Hepatocyte (in vitro differentiated cells): ENCODE measurements around the gene EDEM2. TPM values are rescaled to one million over a fixed set of nuclear protein-coding genes. Genes with fewer than 3 reads are reported as not detected.
"Not testable (repeated sequence)": the region's sequence is repeated elsewhere in the genome, so short reads cannot be mapped to it uniquely, and the experiment has no call there.

ENCODE experiments used
- DNase-seq: peaks from one replicate; pipeline ENCODE4 v3.0.0-alpha.2; 2016; ENCODE audit warnings: low spot score
- H2AFZ ChIP-seq: fragments of 200-600 bp; sonication (generic); 2 replicates; pipeline ENCODE4 v1.6.0; 2016; ENCODE audit warnings: antibody characterized with exemption, mild to moderate bottlenecking
- H3K27ac ChIP-seq: fragments of 200-600 bp; sonication (generic); 2 replicates; pipeline ENCODE4 v1.5.1; 2016; ENCODE audit warnings: mild to moderate bottlenecking
- H3K27me3 ChIP-seq: fragments of 200-600 bp; sonication (generic); 2 replicates; pipeline ENCODE4 v1.6.1; 2016
- H3K36me3 ChIP-seq: fragments of 200-600 bp; sonication (generic); replicated peaks from 2 replicates; pipeline ENCODE4 v1.5.1; 2016; ENCODE audit warnings: low read depth; ENCODE audit not compliant: insufficient read depth
- H3K4me1 ChIP-seq: fragments of 200-600 bp; sonication (generic); 2 replicates; pipeline ENCODE4 v1.5.1; 2016; ENCODE audit warnings: mild to moderate bottlenecking, moderate library complexity; ENCODE audit not compliant: insufficient read depth
- H3K4me2 ChIP-seq: fragments of 200-600 bp; sonication (generic); 2 replicates; pipeline ENCODE4 v1.6.0; 2016
- H3K4me3 ChIP-seq: fragments of 200-600 bp; sonication (generic); 2 replicates; pipeline ENCODE4 v1.5.1; 2016; ENCODE audit warnings: mild to moderate bottlenecking
- H3K79me2 ChIP-seq: fragments of 200-600 bp; sonication (generic); 2 replicates; pipeline ENCODE4 v1.6.0; 2017; ENCODE audit warnings: mild to moderate bottlenecking
- H3K9me2 ChIP-seq: fragments of 200-600 bp; sonication (generic); replicated peaks from 2 replicates; pipeline ENCODE4 v1.6.0; 2017; ENCODE audit warnings: mild to moderate bottlenecking; ENCODE audit not compliant: insufficient read depth
- H3K9me3 ChIP-seq: fragments of 200-600 bp; sonication (generic); 2 replicates; pipeline ENCODE4 v1.5.1; 2016; ENCODE audit warnings: low read depth, mild to moderate bottlenecking
- H4K20me1 ChIP-seq: fragments of 200-600 bp; sonication (generic); 2 replicates; pipeline ENCODE4 v1.6.0; 2016; ENCODE audit warnings: mild to moderate bottlenecking; ENCODE audit not compliant: insufficient read depth, poor library complexity, severe bottlenecking
- EZH2 ChIP-seq: fragments of 200-600 bp; sonication (generic); IDR thresholded peaks from 2 replicates; pipeline ENCODE4 v1.6.1; 2016; ENCODE audit warnings: antibody characterized with exemption, mild to moderate bottlenecking, borderline replicate concordance
- EZH2phosphoT487 ChIP-seq: fragments of 200-600 bp; sonication (generic); IDR thresholded peaks from one replicate; pipeline ENCODE4 v1.6.1; 2018; ENCODE audit warnings: antibody characterized with exemption, mild to moderate bottlenecking, low read depth, moderate library complexity; ENCODE audit not compliant: unreplicated experiment, severe bottlenecking
- whole genome bisulfite sequencing: methylation state at CpG from one replicate; pipeline ENCODE4 v1.1.6; 2016; ENCODE audit warnings: low lambda C conversion rate; ENCODE audit errors: missing lambda C conversion rate; 5-methylcytosine and 5-hydroxymethylcytosine counted together
- polyA plus RNA-seq: library from polyadenylated mRNA; unstranded; fragments of >200 nt; fragmentation: Nextera tagmentation; extraction: Ambion mirVana; gene quantifications from 2 replicates; pipeline ENCODE4 v1.2.1, GENCODE V29; 2016
- total RNA-seq: library from RNA; depleted of rRNA; stranded (reverse); fragments of >200 nt; gene quantifications from 2 replicates; pipeline ENCODE4 v1.2.3, GENCODE V29; 2014
- TF ChIP-seq, protein P1 (sequence below): fragments of 200-600 bp; sonication (generic); IDR thresholded peaks from 2 replicates; pipeline ENCODE4 v1.5.1; 2016; ENCODE audit warnings: antibody characterized with exemption, mild to moderate bottlenecking; ENCODE audit not compliant: poor library complexity

The EDEM2 gene, protein sequence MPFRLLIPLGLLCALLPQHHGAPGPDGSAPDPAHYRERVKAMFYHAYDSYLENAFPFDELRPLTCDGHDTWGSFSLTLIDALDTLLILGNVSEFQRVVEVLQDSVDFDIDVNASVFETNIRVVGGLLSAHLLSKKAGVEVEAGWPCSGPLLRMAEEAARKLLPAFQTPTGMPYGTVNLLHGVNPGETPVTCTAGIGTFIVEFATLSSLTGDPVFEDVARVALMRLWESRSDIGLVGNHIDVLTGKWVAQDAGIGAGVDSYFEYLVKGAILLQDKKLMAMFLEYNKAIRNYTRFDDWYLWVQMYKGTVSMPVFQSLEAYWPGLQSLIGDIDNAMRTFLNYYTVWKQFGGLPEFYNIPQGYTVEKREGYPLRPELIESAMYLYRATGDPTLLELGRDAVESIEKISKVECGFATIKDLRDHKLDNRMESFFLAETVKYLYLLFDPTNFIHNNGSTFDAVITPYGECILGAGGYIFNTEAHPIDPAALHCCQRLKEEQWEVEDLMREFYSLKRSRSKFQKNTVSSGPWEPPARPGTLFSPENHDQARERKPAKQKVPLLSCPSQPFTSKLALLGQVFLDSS
- total RNA-seq (24.7 and 27.4 TPM in 2 replicates), polyA plus RNA-seq (38.3 and 40.8 TPM in 2 replicates)

DNA sequence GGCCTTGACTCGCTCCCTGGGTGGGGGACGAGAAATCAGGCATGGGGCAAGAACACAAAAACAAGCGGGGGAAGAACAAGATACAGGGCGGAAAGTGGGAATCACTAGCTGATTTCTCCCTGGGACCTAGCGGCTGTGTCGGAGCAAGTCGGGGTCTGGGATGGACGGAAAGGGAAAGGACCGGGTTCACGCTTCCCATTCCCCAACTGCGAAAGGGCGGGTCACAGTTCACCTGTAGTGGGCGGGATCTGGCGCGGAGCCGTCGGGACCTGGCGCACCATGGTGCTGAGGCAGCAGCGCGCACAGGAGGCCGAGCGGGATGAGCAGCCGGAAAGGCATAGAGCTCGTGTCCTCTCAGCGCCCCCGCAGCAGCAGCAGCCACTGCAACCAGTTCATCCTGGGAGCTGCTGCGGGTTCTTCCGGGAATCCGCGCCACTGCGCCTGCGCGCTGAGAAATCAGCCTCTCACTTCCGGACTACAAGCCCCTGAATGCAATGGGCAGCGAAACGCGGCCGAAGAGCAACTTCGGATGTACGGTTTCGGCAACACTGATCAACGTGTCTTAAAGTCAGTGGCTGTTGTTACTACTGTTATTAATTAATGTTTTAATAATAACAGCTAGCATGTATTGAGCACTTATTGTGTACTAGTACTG, at the start of gene EDEM2:
EDEM2 (minus strand) TSS at position 417 of the 655 bp plus-strand sequence; CDS start at position 339, 78 bp downstream.
- Histone ChIP-seq H3K36me3 (no peaks in the 10 kb centered on the region), H3K4me1 (peaks cover 5% of the 10 kb centered on the region), H3K79me2 (no peaks in the 10 kb centered on the region), H2AFZ (peak within 1 kb of the TSS; percentile 92), H3K27me3 (no peaks in the 10 kb centered on the region), H4K20me1 (no peaks in the 10 kb centered on the region), H3K4me2 (peak within 1 kb of the TSS; percentile 95), H3K27ac (peak within 1 kb of the TSS; percentile 76), H3K4me3 (peak within 1 kb of the TSS; percentile 58), H3K9me2 (no peaks in the 10 kb centered on the region), H3K9me3 (no peaks in the 10 kb centered on the region)
- 1% methylated on average over 42 of the region's 42 CpGs for WGBS
- DNase-seq = peak; percentile 96
- no peak for TF ChIP-seq EZH2phosphoT487
- TF ChIP-seq, protein P1, sequence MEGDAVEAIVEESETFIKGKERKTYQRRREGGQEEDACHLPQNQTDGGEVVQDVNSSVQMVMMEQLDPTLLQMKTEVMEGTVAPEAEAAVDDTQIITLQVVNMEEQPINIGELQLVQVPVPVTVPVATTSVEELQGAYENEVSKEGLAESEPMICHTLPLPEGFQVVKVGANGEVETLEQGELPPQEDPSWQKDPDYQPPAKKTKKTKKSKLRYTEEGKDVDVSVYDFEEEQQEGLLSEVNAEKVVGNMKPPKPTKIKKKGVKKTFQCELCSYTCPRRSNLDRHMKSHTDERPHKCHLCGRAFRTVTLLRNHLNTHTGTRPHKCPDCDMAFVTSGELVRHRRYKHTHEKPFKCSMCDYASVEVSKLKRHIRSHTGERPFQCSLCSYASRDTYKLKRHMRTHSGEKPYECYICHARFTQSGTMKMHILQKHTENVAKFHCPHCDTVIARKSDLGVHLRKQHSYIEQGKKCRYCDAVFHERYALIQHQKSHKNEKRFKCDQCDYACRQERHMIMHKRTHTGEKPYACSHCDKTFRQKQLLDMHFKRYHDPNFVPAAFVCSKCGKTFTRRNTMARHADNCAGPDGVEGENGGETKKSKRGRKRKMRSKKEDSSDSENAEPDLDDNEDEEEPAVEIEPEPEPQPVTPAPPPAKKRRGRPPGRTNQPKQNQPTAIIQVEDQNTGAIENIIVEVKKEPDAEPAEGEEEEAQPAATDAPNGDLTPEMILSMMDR = no peak
- no peak for TF ChIP-seq EZH2

DNA sequence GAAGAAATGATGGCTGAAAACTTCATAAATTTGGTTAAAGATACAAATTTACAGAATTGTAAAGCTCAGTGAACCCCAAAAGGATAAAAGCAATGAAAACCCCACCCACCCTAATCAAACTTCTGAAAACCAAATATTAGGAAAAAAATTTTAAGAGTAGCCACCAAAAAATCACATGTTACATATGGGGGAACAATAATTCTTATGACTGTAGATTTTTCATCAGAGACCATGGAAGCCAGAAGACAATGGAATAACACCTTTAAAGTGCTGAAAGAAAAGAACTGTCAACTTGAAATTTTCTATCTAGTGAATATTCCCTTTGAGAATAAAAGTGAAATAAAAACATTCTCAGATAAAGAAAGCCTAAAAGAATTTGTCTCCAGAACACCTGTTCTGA, 49.2 kb upstream of the EDEM2 start:
- DNase-seq = no peak
- Histone ChIP-seq H3K27ac (no peak overlapping the region), H3K27me3 (no peaks in the 10 kb centered on the region), H3K9me3 (peaks cover 5% of the 10 kb centered on the region), H3K9me2 (no peaks in the 10 kb centered on the region), H3K4me3 (no peak overlapping the region), H3K36me3 (no peaks in the 10 kb centered on the region), H4K20me1 (no peaks in the 10 kb centered on the region), H3K4me2 (no peak overlapping the region), H3K4me1 (peaks cover 18% of the 10 kb centered on the region), H3K79me2 (no peaks in the 10 kb centered on the region), H2AFZ (no peak overlapping the region)
- TF ChIP-seq EZH2phosphoT487 (no peak), EZH2 (no peak)
- TF ChIP-seq, protein P1 = no peak

DNA sequence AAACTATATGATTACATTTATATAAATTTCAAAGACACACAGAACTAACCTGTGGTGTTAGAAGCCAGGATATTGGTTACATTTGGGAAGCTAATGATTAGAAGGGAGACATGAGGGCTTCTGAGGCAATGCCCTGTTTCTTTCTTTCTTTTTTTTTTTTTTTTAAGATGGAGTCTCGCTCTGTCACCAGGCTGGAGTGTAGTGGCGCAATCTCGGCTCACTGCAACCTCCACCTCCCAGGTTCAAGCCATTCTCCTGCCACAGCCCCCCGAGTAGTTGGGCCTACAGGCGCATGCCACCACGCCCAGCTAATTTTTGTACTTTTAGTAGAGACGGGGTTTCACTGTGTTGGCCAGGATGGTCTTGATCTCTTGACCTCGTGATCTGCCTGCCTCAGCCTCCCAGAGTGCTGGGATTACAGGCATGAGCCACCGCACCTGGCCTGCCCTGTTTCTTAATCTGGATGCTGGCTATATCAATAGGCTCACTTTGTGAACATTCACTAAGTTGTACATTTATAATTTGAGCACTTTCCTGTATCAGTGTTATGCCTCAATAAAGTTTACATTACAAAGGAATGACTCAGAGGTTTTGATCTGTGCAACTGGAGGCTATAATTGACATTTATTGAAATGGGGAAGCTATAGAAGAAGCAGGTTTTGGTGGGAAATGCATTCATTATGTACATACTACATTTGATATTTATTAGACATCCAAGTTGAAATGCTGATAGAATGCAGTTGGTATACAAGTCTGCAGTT, 46.1 kb upstream of the EDEM2 start:
- H3K27me3 ChIP-seq, H2AFZ ChIP-seq, H3K9me3 ChIP-seq, H3K79me2 ChIP-seq, H3K4me3 ChIP-seq, H4K20me1 ChIP-seq, DNase-seq, H3K9me2 ChIP-seq, H3K27ac ChIP-seq, H3K36me3 ChIP-seq: not testable (repeated sequence)
- 91% methylated on average over 9 of the region's 9 CpGs for WGBS
- H3K4me1 ChIP-seq = peaks cover 18% of the 10 kb centered on the region
- peak overlapping the region; percentile 18 for H3K4me2 ChIP-seq
